Effector memory CD8-positive, alpha-beta T cell (primary cell): ENCODE results near the gene APLN.

Experiments
- ATAC-seq: fragments of 150-1000 bp; cut with Tn5 transposase; replicated peaks from 2 replicates; pipeline ENCODE4 v1.10.0; 2021; ENCODE audit warnings: mild to moderate bottlenecking, moderate library complexity
- DNase-seq, 3 experiments: peaks; one replicate each; pipeline ENCODE4 v3.0.0; 2021
- H3K27ac Mint-ChIP-seq, 2 donors: one replicate each; pipeline ENCODE4 v1.8.0; 2022; ENCODE audit warnings: mild to moderate bottlenecking in 2 of 2, mixed read lengths in 2 of 2, moderate library complexity in 2 of 2
- H3K27me3 Mint-ChIP-seq, 2 donors: one replicate each; pipeline ENCODE4 v1.8.0; 2022; ENCODE audit warnings: mixed read lengths in 2 of 2
- H3K36me3 Mint-ChIP-seq: one replicate; pipeline ENCODE4 v1.8.0; 2022; ENCODE audit warnings: mild to moderate bottlenecking, moderate library complexity, mixed read lengths; ENCODE audit not compliant: insufficient read depth
- H3K4me1 Mint-ChIP-seq, 2 donors: one replicate each; pipeline ENCODE4 v1.8.0; 2022; ENCODE audit warnings: low read depth in 2 of 2, mixed read lengths in 2 of 2
- H3K4me3 Mint-ChIP-seq, 2 donors: one replicate each; pipeline ENCODE4 v1.8.0; 2022; ENCODE audit warnings: mild to moderate bottlenecking in 2 of 2, mixed read lengths in 2 of 2, moderate library complexity in 2 of 2
- H3K9me3 Mint-ChIP-seq, 2 donors: one replicate each; pipeline ENCODE4 v1.8.0; 2022; ENCODE audit warnings: mixed read lengths in 2 of 2

Gene APLN

GRCh38 chrX:129617420-129617819 is 37.3 kb downstream of the APLN start:
- no peak for DNase-seq
- Mint-ChIP-seq H3K27me3 (no peaks in the 10 kb centered on the region), H3K9me3 (no peaks in the 10 kb centered on the region), H3K4me1 (no peaks in the 10 kb centered on the region), H3K36me3 (no peaks in the 10 kb centered on the region), H3K4me3 (no peak overlapping the region), H3K27ac (no peak overlapping the region)
- ATAC-seq: no peak

GRCh38 chrX:129614481-129615255 is 40.1 kb downstream of the APLN start:
- H3K9me3 Mint-ChIP-seq: no peaks in the 10 kb centered on the region
- no peak for ATAC-seq
- H3K27ac Mint-ChIP-seq: no peak overlapping the region
- no peak overlapping the region for H3K4me3 Mint-ChIP-seq
- H3K4me1 Mint-ChIP-seq: no peaks in the 10 kb centered on the region
- no peaks in the 10 kb centered on the region for H3K36me3 Mint-ChIP-seq
- DNase-seq: no peak
- H3K27me3 Mint-ChIP-seq: no peaks in the 10 kb centered on the region

GRCh38 chrX:129613596-129613995 is 41.2 kb downstream of the APLN start:
- no peaks in the 10 kb centered on the region for H3K9me3 Mint-ChIP-seq
- ATAC-seq (peak; percentile 76), DNase-seq (no peak)
- no peaks in the 10 kb centered on the region for H3K36me3 Mint-ChIP-seq
- H3K27me3 Mint-ChIP-seq: no peaks in the 10 kb centered on the region
- no peak overlapping the region for H3K4me3 Mint-ChIP-seq
- no peaks in the 10 kb centered on the region for H3K4me1 Mint-ChIP-seq
- peak overlapping the region in 1 of 2 donors; percentile 82 for H3K27ac Mint-ChIP-seq

- H3K4me1 Mint-ChIP-seq: no peaks in the 10 kb centered on the region
- H3K27ac Mint-ChIP-seq: no peak overlapping the region
- no peaks in the 10 kb centered on the region for H3K27me3 Mint-ChIP-seq
- no peaks in the 10 kb centered on the region for H3K9me3 Mint-ChIP-seq
- DNase-seq (no peak), ATAC-seq (no peak)
- no peak overlapping the region for H3K4me3 Mint-ChIP-seq
- H3K36me3 Mint-ChIP-seq: no peaks in the 10 kb centered on the region
Measured at GRCh38 chrX:129612396-129612795, 42.4 kb downstream of the APLN start.

GRCh38 chrX:129609395-129609794 is 45.4 kb downstream of the APLN start:
- no peaks in the 10 kb centered on the region for H3K27me3 Mint-ChIP-seq
- no peaks in the 10 kb centered on the region for H3K9me3 Mint-ChIP-seq
- H3K4me3 Mint-ChIP-seq: no peak overlapping the region
- H3K27ac Mint-ChIP-seq: no peak overlapping the region
- DNase-seq (no peak), ATAC-seq (no peak)
- no peaks in the 10 kb centered on the region for H3K36me3 Mint-ChIP-seq
- H3K4me1 Mint-ChIP-seq: peaks cover 0 to 5% of the 10 kb centered on the region in 2 donors

- Mint-ChIP-seq H3K36me3 (no peaks in the 10 kb centered on the region), H3K9me3 (no peaks in the 10 kb centered on the region), H3K27me3 (no peaks in the 10 kb centered on the region)
Measured at GRCh38 chrX:129608496-129608895, 46.3 kb downstream of the APLN start.

GRCh38 chrX:129606918-129607317 is 47.8 kb downstream of the APLN start:
- ATAC-seq (peak; percentile 70), DNase-seq (peak; percentile 41 to 53 (median 49))
- Mint-ChIP-seq H3K27ac (no peak overlapping the region), H3K9me3 (no peaks in the 10 kb centered on the region), H3K36me3 (no peaks in the 10 kb centered on the region), H3K27me3 (no peaks in the 10 kb centered on the region), H3K4me3 (peak overlapping the region in 1 of 2 donors; percentile 20), H3K4me1 (peaks cover 4 to 13% of the 10 kb centered on the region in 2 donors)

More at GRCh38 chrX:129608496-129608895, 46.3 kb downstream of the APLN start:
- DNase-seq: no peak
- no peak for ATAC-seq
- no peak overlapping the region for H3K27ac Mint-ChIP-seq
- H3K4me1 Mint-ChIP-seq: peaks cover 4 to 10% of the 10 kb centered on the region in 2 donors
- no peak overlapping the region for H3K4me3 Mint-ChIP-seq

GRCh38 chrX:129600981-129601424 is 53.8 kb downstream of the APLN start:
- H3K36me3 Mint-ChIP-seq: no peaks in the 10 kb centered on the region
- ATAC-seq: peak; percentile 52
- H3K4me3 Mint-ChIP-seq: no peak overlapping the region
- no peak overlapping the region for H3K27ac Mint-ChIP-seq
- H3K27me3 Mint-ChIP-seq: peaks cover 7 to 9% of the 10 kb centered on the region in 2 donors
- peaks cover 8 to 12% of the 10 kb centered on the region in 2 donors for H3K4me1 Mint-ChIP-seq
- peak in 1 of 3 experiments; percentile 9 for DNase-seq
- no peaks in the 10 kb centered on the region for H3K9me3 Mint-ChIP-seq

- Mint-ChIP-seq H3K27ac (no peak overlapping the region), H3K27me3 (peaks cover 7 to 9% of the 10 kb centered on the region in 2 donors), H3K9me3 (no peaks in the 10 kb centered on the region), H3K36me3 (no peaks in the 10 kb centered on the region), H3K4me3 (no peak overlapping the region), H3K4me1 (peaks cover 8 to 10% of the 10 kb centered on the region in 2 donors)
- no peak for DNase-seq
- ATAC-seq: no peak
Measured at GRCh38 chrX:129599996-129600395, 54.8 kb downstream of the APLN start.

- Mint-ChIP-seq H3K9me3 (no peaks in the 10 kb centered on the region), H3K27ac (no peak overlapping the region), H3K4me3 (no peak overlapping the region), H3K36me3 (no peaks in the 10 kb centered on the region), H3K27me3 (peaks cover 7 to 9% of the 10 kb centered on the region in 2 donors), H3K4me1 (peaks cover 8 to 10% of the 10 kb centered on the region in 2 donors)
- no peak for DNase-seq
- ATAC-seq: no peak
Measured at GRCh38 chrX:129599499-129599898, 55.3 kb downstream of the APLN start.

- ATAC-seq (no peak), DNase-seq (no peak)
- H3K27me3 Mint-ChIP-seq: peaks cover 7 to 9% of the 10 kb centered on the region in 2 donors
- no peaks in the 10 kb centered on the region for H3K36me3 Mint-ChIP-seq
- no peaks in the 10 kb centered on the region for H3K9me3 Mint-ChIP-seq
- peaks cover 4 to 5% of the 10 kb centered on the region in 2 donors for H3K4me1 Mint-ChIP-seq
- no peak overlapping the region for H3K4me3 Mint-ChIP-seq
- no peak overlapping the region for H3K27ac Mint-ChIP-seq
Measured at GRCh38 chrX:129597905-129598304, 56.9 kb downstream of the APLN start.

- Mint-ChIP-seq H3K36me3 (no peaks in the 10 kb centered on the region), H3K4me3 (no peak overlapping the region), H3K9me3 (no peaks in the 10 kb centered on the region), H3K27me3 (peaks cover 7 to 9% of the 10 kb centered on the region in 2 donors), H3K27ac (no peak overlapping the region), H3K4me1 (no peaks in the 10 kb centered on the region)
- DNase-seq (no peak), ATAC-seq (no peak)
Measured at GRCh38 chrX:129596077-129596476, 58.7 kb downstream of the APLN start.
